Fibroblast of mammary gland (primary cell): ENCODE data around the gene JMJD4.

Experiments used
- DNase-seq: peaks from one replicate; pipeline ENCODE4 v3.0.0-alpha.2; 2010; ENCODE audit warnings: low read depth
- H3K4me3 ChIP-seq: 2 replicates; pipeline ENCODE4 v1.5.1; 2011; ENCODE audit warnings: low read depth, mild to moderate bottlenecking, low read length, moderate library complexity; ENCODE audit not compliant: control insufficient read depth
- CTCF ChIP-seq: conservative IDR thresholded peaks from 2 replicates; pipeline ENCODE4 v1.5.1; 2011; ENCODE audit warnings: low read depth, low read length, inconsistent platforms; ENCODE audit not compliant: control insufficient read depth, insufficient read depth

Gene JMJD4

GRCh38 chr1:227732586-227733308 lies 2.4 kb downstream of the JMJD4 start:
- no peak overlapping the region for H3K4me3 ChIP-seq
- no peak for TF ChIP-seq CTCF
- DNase-seq, result no peak

GRCh38 chr1:227731696-227732585 lies 3.2 kb downstream of the JMJD4 start:
- no peak for DNase-seq
- no peak for TF ChIP-seq CTCF
- H3K4me3 ChIP-seq, result no peak overlapping the region

- no peak overlapping the region for H3K4me3 ChIP-seq
- TF ChIP-seq CTCF, result no peak
- no peak for DNase-seq
Measured at GRCh38 chr1:227731241-227731677, 3.8 kb downstream of the JMJD4 start.

- DNase-seq, result no peak
- TF ChIP-seq CTCF, result no peak
- H3K4me3 ChIP-seq, result no peak overlapping the region
Measured at GRCh38 chr1:227730630-227731151, 4.4 kb downstream of the JMJD4 start.

GRCh38 chr1:227729881-227730629 lies 5.0 kb downstream of the JMJD4 start:
- H3K4me3 ChIP-seq, result no peak overlapping the region
- TF ChIP-seq CTCF, result peak; percentile 92
- DNase-seq, result peak; percentile 74
